Epithelial cell of prostate (primary cell): ENCODE results near the gene MARK3.
"Not testable (repeated sequence)": the region's sequence is repeated elsewhere in the genome, so short reads cannot be mapped to it uniquely, and the experiment has no call there.

Experiments used
- DNase-seq: peaks from one replicate; pipeline ENCODE4 v3.0.0-alpha.2; 2011; ENCODE audit warnings: low read depth, low spot score
- H3K27ac ChIP-seq: fragments of 450-650 bp; 2 replicates; pipeline ENCODE4 v1.5.1; 2017; ENCODE audit warnings: mild to moderate bottlenecking

The MARK3 gene

GRCh38 chr14:103507751-103508150, 122.5 kb downstream of the MARK3 start:
- DNase-seq: no peak
- no peak overlapping the region for H3K27ac ChIP-seq

DNA sequence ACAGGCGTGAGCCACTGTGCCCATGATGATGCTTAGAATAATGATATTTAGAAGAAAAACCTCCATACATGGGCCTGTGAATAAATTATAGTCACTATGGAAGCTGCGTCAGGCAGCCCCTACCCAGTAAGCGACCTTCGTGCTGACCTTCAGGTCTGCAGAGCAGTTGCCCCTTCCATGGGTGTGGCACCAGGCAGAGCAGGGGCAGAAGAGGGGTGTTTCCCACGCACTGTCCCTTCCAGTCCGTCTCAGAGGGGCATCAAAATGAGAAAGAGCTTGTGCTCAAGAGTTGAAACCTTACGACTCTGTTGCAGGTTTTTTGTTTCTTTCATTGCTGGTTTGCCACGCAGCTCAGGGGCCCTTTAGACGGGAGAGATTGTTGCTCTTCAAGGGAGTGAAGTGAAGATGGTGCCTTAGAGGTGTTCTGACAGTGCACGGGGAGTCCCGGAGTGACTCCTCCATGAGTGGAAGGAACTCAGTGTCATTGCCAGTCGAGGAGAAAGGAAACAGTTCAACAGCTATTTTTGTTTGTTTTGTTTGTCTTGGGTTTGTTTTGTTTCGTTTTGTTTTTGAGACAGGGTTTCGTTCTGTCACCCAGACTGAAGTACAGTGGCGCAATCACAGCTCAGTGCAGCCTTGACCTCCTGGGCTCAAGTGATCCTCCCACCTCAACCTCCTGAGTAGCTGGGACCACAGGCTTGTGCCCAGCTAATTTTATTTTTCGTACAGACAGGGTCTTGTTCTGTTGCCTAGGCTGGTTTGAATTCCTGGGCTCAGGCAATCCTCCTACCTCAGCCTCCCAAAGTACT, 123.5 kb downstream of the MARK3 start:
- no peak overlapping the region for H3K27ac ChIP-seq
- DNase-seq: no peak

DNA sequence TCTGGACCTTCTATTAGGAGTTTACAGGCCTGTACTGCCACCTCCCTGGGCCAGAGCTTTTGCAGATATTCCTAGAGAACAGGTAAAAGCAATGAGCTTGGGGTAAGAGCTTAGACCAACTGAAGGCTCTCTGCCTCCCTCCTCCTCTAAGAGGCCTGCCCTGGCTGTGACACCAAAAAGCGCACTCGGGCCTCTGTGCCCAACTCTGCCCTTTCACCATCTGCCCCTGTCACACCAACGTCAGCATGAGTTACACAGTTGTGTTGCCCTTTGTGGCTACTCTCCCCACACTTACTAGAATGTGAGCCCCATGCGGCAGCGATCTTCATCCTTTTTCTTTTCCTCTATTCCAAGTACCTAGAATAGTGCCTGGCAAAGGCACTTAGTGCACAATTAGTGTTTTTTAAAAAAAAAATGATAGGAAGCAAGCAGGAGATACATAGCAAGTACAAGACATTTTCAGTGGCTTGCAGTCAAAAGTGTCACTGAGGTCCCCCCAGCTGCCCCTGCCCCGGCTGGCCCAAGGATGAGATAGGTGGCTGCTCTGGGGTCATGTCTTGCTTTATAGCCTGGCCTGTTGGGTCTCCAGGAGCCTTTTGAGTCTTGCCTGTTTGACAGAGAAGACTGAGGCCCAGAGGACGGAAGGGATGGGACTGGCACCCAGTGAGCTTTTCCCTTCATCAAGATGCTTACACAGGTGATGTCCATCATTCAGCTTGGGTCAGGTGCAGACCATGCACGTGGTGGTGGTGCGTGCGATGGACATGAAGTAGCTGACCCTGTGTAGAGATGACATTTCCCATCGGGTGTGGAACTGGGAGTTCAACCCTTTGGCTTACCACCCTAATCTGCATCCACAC, 124.9 kb downstream of the MARK3 start:
- no peak for DNase-seq
- no peak overlapping the region for H3K27ac ChIP-seq

DNA sequence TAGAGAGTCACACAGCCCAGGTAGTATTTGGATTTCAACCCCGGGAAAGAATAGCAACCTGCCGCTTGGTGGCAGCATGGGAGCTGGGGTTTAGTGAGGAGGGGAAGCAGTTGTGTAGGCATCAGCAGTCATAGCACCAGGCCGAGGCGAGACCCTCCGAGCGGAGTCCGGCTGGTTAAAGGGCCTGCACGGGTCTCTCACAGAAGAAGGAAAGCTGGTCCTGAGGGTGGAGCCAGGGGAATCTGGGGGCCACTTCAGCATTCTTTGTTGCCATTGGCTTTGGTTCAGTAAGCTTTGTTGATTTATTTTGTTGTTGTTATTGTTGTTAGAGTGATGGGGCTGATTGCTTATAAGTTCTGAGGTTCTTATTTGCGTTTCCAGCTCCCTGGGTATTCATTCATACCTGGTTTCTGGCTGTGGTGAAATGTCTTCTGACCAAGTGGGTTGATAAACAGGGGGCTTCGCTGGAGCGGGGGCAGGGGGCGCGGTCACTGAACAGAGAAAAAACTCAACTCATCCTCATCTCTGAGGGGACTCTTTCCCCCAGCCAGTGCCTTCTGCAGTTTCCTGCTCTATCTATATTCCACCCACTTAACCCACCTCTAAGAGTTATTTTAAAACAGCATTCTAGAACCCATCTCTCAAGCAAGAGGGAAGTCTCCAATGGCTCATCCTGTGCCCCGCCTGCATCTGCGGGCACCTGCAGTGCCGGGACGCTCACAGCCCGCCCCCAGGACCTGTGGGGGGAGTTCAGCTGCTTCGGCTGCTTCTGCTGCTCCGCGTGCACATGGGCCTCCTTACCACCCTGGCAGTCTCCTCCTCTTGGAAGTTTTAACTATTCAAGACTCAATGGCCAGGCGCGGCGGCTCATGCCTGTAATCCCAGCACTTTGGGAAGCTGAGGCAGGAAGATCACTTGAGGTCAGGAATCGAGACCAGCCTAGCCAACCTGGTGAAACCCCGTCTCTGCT, 125.8 kb downstream of the MARK3 start:
- DNase-seq: no peak
- H3K27ac ChIP-seq: peak overlapping the region; percentile 82

DNA sequence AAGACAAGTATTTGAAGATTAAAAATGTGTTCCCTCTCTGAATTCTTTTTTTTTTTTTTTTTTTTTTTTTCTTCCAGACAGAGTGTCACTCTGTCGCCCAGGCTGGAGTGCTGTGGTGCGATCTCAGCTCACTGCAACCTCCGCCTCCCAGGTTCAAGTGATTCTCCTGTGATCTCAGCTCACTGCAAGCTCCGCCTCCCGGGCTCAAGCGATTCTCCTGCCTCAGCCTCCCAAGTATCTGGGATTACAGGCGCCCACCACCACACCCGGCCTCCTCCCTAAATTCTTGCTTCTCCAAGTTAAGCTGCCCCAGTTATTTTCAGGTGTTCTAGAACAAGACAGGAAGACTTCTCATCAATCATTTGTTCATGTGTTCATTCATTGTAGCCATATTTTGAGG, 127.0 kb downstream of the MARK3 start:
- not testable (repeated sequence) for DNase-seq
- peak overlapping the region; percentile 82 for H3K27ac ChIP-seq

GRCh38 chr14:103512701-103513611, 127.7 kb downstream of the MARK3 start:
- peak; percentile 95 for DNase-seq

GRCh38 chr14:103514596-103515421, 129.6 kb downstream of the MARK3 start:
- H3K27ac ChIP-seq: no peak overlapping the region
- DNase-seq: no peak

More at GRCh38 chr14:103512701-103513611, 127.7 kb downstream of the MARK3 start:
- H3K27ac ChIP-seq: peak overlapping the region; percentile 82

DNA sequence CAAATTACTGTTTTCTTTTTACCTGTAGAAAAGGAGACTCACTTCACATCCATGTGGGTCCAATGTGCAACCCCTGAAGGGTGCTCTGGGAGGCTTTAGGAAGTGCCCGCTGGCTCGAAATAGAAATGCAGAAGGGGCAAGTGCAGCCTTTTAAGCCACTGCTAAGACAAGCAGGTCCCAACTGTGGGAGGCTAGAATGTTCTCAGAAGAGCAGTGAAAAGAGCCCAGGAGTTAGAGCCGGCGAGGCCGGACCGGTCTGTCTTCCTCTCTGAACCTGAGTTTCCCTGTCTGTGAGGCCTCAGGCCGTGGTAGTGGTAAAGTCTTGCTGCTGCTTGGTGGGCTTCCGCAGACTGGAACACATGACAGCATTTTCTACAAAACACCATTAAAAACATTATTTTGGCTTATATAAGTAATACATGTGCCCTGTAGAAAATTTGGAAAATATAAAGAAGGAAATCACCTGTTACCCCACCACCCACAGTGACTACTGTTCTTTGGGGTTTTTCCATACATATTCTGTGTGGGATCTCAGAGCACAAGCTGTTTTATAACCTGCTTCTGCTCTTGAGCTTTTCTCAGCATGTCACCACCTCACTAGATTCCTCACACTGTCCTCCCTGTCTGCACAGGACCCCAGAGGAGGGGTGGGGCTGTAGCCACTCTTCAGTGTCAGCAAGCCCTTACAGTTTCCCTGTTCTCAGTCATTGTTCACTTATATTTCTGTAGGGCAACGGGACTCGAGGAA, 131.4 kb downstream of the MARK3 start:
- no peak for DNase-seq

GRCh38 chr14:103517174-103517566, 132.0 kb downstream of the MARK3 start:
- no peak overlapping the region for H3K27ac ChIP-seq
- DNase-seq: no peak

More for the DNA sequence above, 131.4 kb downstream of the MARK3 start:
- H3K27ac ChIP-seq: no peak overlapping the region

GRCh38 chr14:103517721-103518421, 132.7 kb downstream of the MARK3 start:
- H3K27ac ChIP-seq: peak overlapping the region; percentile 16
- DNase-seq: no peak

DNA sequence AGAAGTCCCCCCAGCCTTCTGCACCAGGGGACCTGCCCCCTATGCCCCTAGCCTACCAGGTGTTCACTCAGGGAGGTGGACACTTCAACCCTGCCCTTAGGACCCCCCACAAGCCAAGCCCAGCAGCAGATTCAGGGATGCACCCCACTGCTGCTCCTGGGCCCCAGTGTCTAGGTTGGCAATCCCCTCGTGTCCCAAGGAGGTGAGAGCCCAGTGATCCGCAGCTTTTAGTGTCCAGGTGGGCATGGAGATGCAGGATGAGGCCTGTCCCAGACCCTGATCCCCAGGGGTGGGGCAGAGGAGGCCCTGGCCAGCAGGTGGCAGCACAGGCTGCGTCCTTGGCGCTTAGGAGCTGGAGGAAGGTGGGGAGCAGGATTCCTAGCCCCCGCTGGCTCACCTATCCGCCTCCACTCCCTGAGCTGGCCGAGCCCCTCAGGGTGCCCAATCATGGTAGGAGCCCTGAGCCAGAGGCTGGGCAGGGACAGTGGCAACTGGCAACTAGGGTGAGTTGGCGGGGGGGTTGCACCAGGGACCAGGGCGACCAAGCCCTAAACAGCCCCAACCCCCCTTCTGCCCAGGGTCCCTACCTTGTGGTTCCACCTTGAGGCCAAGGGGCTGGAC, 133.3 kb downstream of the MARK3 start:
- peak overlapping the region; percentile 16 for H3K27ac ChIP-seq
- DNase-seq: no peak

- peak overlapping the region; percentile 8 for H3K27ac ChIP-seq
- no peak for DNase-seq
These were observed 134.0 kb downstream of the MARK3 start for GRCh38 chr14:103519043-103519836.

DNA sequence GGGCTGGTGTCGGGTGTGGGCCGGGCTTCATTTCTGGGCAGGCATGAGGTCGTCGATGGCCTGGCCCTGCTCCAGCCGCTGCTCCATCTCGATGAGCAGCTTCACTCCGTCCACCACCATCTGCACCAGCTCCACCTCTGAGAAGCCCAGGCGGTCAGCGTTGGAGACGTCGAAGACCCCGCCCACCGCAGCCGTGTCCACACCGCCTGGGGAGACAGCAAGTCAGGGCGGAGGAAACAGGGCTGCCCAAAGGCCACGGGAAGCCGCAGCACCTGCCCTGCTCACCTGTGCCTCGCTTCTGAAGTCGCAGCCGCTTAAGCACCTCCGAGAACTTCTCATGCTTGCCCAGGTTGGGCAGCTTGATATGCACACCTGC, 134.6 kb downstream of the MARK3 start:
- DNase-seq: no peak
- peak overlapping the region; percentile 8 for H3K27ac ChIP-seq

DNA sequence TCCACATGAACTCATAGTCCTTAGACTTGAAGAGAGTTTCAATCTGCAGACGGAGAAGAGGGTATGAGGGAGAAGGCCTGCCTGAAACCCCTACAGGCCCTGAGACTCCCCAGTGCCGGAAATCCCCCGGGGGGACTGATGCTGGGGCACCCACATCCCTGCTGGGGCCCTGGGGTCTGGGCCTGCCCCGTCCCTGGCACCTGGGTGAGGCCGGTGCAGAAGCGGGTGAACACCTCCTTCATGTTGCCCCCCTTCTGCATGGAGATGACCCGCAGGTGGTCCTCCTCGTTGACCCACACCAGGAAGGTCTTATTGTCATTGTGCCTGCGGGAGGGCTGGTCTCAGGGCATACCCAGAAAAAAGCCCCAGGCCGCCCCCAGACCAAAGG, 135.0 kb downstream of the MARK3 start:
- DNase-seq: no peak
- peak overlapping the region; percentile 46 for H3K27ac ChIP-seq

GRCh38 chr14:103520657-103521437, 135.6 kb downstream of the MARK3 start:
- peak overlapping the region; percentile 46 for H3K27ac ChIP-seq
- no peak for DNase-seq
